WI38 (cell line): ENCODE data around the gene RSPRY1.
"Not testable (repeated sequence)": the region's sequence is repeated elsewhere in the genome, so short reads cannot be mapped to it uniquely, and the experiment has no call there.

Experiments
- H3K4me3 ChIP-seq: 2 replicates; pipeline ENCODE4 v1.5.1; 2011; ENCODE audit warnings: low read depth, mild to moderate bottlenecking, control low read depth, low read length
- CTCF ChIP-seq: IDR thresholded peaks from 2 replicates; pipeline ENCODE4 v1.5.1; 2012; ENCODE audit warnings: low read depth, mild to moderate bottlenecking, control low read depth, low read length

The RSPRY1 gene

DNA sequence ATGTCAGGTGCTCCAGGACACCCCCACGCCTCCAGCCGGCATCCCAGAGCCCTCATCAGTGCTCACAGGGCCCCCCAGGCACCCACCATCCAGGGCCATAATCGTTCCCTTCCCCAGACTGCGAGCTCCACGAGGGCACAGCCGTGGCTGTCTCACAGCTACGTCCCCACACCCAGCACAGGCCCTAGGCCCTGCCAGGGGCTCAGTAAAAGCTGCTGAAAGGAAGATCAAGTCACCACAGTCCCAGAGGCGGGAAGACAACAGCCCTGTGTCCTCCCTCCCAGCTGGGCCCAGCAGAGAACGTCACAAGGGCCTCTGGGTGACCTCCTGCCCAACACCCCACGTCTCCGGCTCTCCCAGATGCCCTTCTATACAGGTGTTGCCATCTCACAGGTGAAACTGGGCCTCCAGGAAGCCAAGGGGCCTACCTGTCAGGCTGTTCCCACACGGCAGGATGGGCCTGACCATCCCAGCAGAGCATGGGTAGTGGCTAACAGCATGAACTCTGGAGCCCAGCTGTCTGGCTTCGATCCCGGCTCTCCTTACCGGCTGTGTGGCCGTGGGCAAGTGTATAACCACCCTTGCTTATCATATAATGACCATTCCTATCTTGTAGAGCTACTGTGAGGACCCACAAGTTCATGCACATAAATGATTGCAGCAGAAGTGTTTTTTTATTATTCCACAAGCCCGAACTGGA is 76.9 kb downstream of the RSPRY1 start:
- no peak overlapping the region for H3K4me3 ChIP-seq
- TF ChIP-seq CTCF = no peak

DNA sequence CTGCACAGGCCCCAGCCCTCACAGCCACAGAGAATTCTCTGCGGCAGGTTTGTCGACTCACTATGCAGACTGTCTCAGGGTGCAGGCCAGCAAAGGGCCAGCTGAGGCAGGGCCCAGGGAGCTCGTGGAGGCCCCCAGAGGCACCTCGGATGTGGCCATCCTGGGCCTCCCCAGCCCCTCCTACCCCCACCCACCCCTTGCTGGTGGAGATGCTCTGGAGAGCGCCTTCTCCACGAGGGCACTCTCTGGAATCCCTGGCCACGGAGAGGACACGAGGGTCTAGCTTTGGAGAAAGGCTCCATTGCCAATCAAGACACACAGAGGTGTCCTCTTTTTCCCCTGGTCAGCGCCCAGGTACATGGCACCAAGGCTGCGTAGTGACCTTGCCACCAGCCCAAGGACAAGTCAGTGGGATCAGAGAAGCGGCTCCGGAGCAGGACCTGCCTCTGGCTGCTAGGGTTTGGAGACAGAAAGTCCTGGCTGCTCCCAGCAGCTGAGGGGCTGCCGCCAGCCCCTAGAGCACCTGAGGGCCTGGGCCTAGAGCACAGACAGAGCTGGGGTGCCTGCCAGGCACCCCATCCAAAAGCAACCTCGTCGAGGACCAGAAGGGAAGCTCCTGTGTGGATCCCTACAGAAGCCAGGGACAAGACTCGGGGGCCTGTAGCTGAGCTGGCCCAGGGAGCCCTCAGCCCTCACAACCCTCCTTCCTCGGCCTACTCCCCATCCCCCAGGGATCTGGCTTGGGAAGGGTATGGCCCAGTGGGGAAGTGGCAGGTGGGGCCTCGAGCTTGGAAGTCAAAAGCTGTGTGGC is 77.6 kb downstream of the RSPRY1 start:
- no peak overlapping the region for H3K4me3 ChIP-seq
- no peak for TF ChIP-seq CTCF

GRCh38 chr16:57264381-57264780 is 78.3 kb downstream of the RSPRY1 start:
- H3K4me3 ChIP-seq = no peak overlapping the region
- TF ChIP-seq CTCF = no peak

GRCh38 chr16:57264950-57265371 is 78.8 kb downstream of the RSPRY1 start:
- no peak overlapping the region for H3K4me3 ChIP-seq
- no peak for TF ChIP-seq CTCF

GRCh38 chr16:57265850-57266530 is 79.9 kb downstream of the RSPRY1 start:
- H3K4me3 ChIP-seq = no peak overlapping the region
- no peak for TF ChIP-seq CTCF

DNA sequence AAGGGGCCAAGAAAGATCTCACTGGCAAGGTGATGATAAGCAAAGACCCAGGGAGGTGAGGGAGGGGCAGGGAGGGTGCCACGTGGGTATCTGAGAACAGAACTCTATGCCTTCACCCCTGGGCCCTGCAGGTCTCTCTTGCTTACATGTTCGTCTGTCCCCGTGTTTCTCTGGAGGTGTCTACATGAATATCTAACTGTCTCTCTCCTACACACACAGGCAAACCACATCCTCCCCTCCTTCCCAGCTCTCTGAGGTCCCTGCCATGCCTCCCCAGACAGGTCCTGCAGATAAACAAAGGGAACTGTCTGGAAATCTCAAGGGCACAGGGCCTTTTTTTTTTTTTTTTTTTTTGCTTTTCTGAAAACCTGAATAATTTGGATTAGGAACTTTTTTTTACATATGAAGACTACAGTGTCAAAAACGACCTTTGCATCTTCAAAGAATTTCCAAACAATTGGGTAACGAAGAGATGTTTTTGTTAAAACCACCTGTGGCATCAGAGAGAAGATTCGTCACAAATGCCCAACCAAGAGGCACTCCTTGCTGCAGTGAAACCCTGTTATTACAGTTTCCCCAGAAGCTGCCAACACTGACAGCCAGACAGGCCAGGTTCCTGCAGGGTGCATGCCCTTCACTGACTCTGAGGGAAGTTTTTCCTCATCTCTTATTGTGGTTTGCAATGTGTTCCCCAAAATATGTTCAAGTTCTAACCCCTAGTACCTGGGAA is 80.6 kb downstream of the RSPRY1 start:
- TF ChIP-seq CTCF = no peak
- H3K4me3 ChIP-seq = no peak overlapping the region

DNA sequence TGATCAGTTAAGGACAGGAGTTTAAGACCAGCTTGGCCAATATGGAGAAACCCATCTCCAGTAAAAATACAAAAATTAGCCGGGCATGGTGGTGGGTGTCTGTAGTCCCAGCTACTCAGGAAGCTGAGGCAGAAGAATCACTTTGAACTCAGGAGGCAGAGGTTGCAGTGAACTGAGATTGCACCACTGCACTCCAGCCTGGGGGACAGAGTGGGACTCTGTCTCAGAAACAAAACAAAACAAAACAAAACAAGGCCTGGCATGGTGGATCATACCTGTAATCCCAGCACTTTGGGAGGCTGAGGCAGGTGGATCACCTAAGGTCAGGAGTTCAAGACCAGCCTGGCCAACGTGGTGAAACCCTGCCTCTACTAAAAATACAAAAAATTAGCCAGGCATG is 81.2 kb downstream of the RSPRY1 start:
- H3K4me3 ChIP-seq = not testable (repeated sequence)
